ENCODE measurements around the gene GIT2. TPM values are rescaled to one million over a fixed set of nuclear protein-coding genes. Genes with fewer than 3 reads are reported as not detected.

The GIT2 gene
- total and polyA plus RNA-seq, 2 of the 13 experiments (the other 11 are each of a cell fraction or from before 2014, with no cell fraction given) = 18.4 to 19.8 TPM

DNA sequence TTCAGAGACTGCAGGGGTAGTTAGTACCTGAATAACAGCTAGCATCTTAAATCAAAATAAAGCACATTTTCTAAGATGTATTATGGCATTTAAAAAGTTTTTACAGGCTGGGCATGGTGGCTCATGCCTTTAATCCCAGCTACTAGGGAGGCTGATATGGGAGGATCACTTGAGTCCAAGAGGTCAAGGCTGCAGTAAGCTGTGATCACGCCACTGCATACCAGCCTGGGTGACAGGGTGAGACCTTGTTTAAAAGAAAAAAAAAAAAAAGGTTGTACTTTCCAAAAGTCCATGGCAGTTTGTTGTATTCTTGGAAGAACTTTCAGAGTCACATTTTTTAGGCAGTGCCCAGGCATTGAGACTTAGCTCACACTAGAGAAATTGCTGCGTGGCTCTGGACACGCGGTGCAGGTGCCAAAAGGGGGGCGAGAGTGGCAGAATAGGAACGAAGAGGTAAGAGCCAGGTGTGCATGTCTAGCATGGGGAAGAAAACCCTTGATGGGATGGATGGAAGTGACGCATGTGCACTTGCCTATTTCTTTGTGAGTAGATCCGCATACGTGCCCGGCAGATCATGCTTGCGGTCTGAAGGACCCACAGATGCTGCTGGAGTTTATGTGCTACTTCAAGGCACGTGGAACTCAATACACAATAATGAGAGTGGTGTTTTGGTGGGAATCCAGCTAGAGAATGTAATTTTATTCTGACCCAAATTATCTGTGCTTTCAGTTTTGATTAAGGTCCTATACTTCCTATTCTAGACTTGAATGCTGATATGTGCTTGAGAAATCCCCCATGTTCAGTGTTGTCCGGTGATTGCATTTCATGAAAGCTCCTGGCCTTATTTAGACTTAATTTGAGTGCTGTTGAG, 14.9 kb upstream of the GIT2 start (continued):
- TF ChIP-seq REXO4 (CRISPR knock-in tag; IDR thresholded peaks at IDR 0.05; ENCODE audit: borderline replicate concordance) = no peak
- TF ChIP-seq ZNF101 (CRISPR knock-in tag; IDR thresholded peaks at IDR 0.05; ENCODE audit: borderline replicate concordance, low read depth) = no peak
- TF ChIP-seq PHF21A (CRISPR knock-in tag; IDR thresholded peaks at IDR 0.05) = peak; percentile 34; the same call in 1 of the 2 replicates
- TF ChIP-seq, protein P1, sequence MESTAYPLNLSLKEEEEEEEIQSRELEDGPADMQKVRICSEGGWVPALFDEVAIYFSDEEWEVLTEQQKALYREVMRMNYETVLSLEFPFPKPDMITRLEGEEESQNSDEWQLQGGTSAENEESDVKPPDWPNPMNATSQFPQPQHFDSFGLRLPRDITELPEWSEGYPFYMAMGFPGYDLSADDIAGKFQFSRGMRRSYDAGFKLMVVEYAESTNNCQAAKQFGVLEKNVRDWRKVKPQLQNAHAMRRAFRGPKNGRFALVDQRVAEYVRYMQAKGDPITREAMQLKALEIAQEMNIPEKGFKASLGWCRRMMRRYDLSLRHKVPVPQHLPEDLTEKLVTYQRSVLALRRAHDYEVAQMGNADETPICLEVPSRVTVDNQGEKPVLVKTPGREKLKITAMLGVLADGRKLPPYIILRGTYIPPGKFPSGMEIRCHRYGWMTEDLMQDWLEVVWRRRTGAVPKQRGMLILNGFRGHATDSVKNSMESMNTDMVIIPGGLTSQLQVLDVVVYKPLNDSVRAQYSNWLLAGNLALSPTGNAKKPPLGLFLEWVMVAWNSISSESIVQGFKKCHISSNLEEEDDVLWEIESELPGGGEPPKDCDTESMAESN (CRISPR knock-in tag; conservative IDR thresholded peaks at IDR 0.05) = no peak
- TF ChIP-seq KLF15 (CRISPR knock-in tag; IDR thresholded peaks at IDR 0.05; ENCODE audit: borderline replicate concordance) = no peak
- TF ChIP-seq GATAD2A (CRISPR knock-in tag; IDR thresholded peaks at IDR 0.05) = peak; percentile 72
- TF ChIP-seq, protein P2, sequence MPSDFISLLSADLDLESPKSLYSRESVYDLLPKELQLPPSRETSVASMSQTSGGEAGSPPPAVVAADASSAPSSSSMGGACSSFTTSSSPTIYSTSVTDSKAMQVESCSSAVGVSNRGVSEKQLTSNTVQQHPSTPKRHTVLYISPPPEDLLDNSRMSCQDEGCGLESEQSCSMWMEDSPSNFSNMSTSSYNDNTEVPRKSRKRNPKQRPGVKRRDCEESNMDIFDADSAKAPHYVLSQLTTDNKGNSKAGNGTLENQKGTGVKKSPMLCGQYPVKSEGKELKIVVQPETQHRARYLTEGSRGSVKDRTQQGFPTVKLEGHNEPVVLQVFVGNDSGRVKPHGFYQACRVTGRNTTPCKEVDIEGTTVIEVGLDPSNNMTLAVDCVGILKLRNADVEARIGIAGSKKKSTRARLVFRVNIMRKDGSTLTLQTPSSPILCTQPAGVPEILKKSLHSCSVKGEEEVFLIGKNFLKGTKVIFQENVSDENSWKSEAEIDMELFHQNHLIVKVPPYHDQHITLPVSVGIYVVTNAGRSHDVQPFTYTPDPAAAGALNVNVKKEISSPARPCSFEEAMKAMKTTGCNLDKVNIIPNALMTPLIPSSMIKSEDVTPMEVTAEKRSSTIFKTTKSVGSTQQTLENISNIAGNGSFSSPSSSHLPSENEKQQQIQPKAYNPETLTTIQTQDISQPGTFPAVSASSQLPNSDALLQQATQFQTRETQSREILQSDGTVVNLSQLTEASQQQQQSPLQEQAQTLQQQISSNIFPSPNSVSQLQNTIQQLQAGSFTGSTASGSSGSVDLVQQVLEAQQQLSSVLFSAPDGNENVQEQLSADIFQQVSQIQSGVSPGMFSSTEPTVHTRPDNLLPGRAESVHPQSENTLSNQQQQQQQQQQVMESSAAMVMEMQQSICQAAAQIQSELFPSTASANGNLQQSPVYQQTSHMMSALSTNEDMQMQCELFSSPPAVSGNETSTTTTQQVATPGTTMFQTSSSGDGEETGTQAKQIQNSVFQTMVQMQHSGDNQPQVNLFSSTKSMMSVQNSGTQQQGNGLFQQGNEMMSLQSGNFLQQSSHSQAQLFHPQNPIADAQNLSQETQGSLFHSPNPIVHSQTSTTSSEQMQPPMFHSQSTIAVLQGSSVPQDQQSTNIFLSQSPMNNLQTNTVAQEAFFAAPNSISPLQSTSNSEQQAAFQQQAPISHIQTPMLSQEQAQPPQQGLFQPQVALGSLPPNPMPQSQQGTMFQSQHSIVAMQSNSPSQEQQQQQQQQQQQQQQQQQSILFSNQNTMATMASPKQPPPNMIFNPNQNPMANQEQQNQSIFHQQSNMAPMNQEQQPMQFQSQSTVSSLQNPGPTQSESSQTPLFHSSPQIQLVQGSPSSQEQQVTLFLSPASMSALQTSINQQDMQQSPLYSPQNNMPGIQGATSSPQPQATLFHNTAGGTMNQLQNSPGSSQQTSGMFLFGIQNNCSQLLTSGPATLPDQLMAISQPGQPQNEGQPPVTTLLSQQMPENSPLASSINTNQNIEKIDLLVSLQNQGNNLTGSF (CRISPR knock-in tag; IDR thresholded peaks at IDR 0.05) = no peak
- TF ChIP-seq, protein P3, sequence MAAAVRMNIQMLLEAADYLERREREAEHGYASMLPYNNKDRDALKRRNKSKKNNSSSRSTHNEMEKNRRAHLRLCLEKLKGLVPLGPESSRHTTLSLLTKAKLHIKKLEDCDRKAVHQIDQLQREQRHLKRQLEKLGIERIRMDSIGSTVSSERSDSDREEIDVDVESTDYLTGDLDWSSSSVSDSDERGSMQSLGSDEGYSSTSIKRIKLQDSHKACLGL (CRISPR knock-in tag; IDR thresholded peaks at IDR 0.05) = no peak
- TF ChIP-seq KMT2A (CRISPR knock-in tag; IDR thresholded peaks at IDR 0.05) = no peak
- no peak for TF ChIP-seq SMAD3 (CRISPR knock-in tag; IDR thresholded peaks at IDR 0.05)
- TF ChIP-seq, protein P4, sequence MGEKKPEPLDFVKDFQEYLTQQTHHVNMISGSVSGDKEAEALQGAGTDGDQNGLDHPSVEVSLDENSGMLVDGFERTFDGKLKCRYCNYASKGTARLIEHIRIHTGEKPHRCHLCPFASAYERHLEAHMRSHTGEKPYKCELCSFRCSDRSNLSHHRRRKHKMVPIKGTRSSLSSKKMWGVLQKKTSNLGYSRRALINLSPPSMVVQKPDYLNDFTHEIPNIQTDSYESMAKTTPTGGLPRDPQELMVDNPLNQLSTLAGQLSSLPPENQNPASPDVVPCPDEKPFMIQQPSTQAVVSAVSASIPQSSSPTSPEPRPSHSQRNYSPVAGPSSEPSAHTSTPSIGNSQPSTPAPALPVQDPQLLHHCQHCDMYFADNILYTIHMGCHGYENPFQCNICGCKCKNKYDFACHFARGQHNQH (CRISPR knock-in tag; IDR thresholded peaks at IDR 0.05) = no peak; the same call in 1 of the 2 replicates
- TF ChIP-seq LCORL (IDR thresholded peaks at IDR 0.05) = no peak
- TF ChIP-seq LCORL (CRISPR knock-in tag; IDR thresholded peaks at IDR 0.05) = peak; percentile 50; the same call in 1 of the 2 replicates
- TF ChIP-seq STAG1 (CRISPR knock-in tag; IDR thresholded peaks at IDR 0.05) = no peak
- TF ChIP-seq POLR2G (IDR thresholded peaks at IDR 0.05; ENCODE audit: low read depth, low read length) = no peak
- no peak for TF ChIP-seq ZBTB21 (CRISPR knock-in tag; IDR thresholded peaks at IDR 0.05)
- TF ChIP-seq GMEB1 (CRISPR knock-in tag; IDR thresholded peaks at IDR 0.05; ENCODE audit: borderline replicate concordance) = no peak
- TF ChIP-seq ATAD3A (CRISPR knock-in tag; IDR thresholded peaks at IDR 0.05) = no peak
- 0 out of 2 replicates have a peak, but pooled peaks have one; percentile 37 for TF ChIP-seq MEF2D (CRISPR knock-in tag; IDR thresholded peaks at IDR 0.05)

Measured in HepG2 (cell line).